Midbrain (tissue), 1 donor: ENCODE measurements around the gene RANBP9.
A peak's percentile ranks its signal among the peaks of the same experiment; 100 is the strongest.

Source experiments
- DNase-seq: peaks from one replicate; lab custom pipeline; 2025; lab: John Stamatoyannopoulos, UW

Gene RANBP9

GRCh38 chr6:13600036-13600435 is 111.6 kb downstream of the RANBP9 start:
- DNase-seq, result no peak

DNA sequence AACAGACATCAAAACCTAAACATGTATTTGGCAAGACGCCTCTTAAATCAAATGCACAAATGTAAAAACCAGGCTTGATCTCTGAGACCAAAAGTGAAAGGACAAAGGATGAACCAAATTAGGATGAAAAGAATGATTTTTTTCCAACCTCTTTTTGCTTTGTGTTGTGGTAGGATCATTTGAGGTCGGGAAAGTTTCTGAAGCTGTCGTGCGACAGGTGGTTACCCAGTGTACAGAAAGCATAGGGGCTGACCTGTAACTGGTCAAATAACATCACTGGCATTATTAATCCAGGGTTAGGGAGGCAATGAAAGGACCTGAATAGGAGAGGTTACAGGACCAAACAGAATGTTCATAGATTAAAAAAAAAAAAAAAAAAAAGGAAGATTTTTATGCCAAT is 114.6 kb downstream of the RANBP9 start:
- no peak for DNase-seq

GRCh38 chr6:13593720-13594119 is 117.9 kb downstream of the RANBP9 start:
- DNase-seq, result no peak

DNA sequence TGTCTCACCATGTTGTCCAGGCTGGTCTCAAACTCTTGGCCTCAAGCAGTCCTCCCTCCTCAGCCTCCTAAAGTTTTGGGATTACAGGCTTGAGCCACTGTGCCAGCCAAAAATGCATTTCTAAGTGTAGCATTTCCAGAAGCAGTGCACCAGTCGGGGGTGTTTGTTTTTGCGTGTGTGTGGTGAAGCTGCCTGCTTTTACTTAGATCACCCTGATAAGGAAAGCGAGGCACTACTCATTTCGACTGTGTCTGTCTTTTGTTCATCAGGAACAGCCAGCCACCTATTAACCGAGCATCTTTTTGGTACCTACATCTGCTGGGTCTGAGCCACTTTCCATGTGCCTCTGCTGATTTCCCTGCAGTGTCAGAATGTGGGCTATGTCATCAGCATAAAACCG is 118.5 kb downstream of the RANBP9 start:
- no peak for DNase-seq

DNA sequence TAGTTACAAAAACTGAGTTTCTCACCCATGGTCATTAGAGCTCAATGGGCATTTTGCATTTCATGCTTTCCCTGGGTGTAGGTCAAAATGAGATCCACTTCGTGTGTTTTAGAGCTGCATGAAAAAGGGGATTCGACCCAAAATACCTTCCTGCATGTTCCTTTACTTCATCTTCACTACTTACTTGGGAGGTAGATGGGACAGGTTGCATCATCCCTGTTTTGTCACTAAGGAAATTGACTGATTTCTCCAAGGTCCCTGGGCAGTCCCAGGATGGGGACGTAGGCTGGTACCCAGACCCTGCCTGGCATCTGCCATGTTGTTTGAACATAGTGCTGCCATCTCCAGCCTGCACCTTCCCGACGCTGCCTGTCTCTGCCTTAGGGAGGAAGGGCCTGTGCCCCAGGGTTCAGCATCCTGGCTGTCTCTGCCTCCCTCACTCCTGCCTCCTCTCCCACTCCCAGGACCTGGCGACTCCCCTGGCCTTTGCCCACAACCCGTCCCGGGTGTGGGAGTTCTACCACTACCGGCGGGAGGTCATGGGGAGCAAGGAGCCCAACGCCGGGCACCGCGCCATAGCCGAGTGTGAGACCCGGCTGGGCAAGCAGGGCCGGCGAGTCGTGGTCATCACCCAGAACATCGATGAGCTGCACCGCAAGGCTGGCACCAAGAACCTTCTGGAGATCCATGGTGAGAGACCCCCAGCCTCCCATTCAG is 120.3 kb downstream of the RANBP9 start:
- DNase-seq, result no peak

DNA sequence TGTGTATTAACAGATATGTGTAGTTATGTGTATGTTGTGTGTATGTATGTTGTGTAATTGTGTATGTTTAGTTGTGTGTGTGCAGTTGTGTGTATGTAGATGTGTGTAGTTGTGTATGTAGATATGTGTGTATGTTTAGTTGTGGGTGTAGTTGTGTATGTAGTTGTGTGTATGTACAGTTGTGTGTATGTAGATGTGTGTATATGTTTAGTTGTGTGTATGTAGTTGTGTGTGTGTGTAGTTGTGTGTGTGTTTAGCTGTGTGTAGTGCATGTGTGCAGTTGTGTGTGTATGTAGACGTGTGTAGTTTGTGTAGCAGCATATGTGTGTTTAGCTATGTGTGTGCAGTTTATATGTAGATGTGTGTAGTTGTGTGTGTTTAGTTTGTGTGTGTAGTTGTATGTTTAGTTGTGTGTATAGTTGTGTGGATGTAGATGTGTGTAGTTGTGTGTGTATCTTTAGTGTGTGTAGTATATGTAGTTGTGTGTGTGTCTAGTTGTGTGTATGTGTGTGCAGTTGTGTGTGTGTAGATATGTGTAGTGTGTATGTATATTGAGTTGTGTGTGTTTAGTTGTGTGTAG is 121.0 kb downstream of the RANBP9 start:
- DNase-seq, result no peak

- DNase-seq, result no peak
These were observed 121.8 kb downstream of the RANBP9 start for GRCh38 chr6:13589801-13590200.

DNA sequence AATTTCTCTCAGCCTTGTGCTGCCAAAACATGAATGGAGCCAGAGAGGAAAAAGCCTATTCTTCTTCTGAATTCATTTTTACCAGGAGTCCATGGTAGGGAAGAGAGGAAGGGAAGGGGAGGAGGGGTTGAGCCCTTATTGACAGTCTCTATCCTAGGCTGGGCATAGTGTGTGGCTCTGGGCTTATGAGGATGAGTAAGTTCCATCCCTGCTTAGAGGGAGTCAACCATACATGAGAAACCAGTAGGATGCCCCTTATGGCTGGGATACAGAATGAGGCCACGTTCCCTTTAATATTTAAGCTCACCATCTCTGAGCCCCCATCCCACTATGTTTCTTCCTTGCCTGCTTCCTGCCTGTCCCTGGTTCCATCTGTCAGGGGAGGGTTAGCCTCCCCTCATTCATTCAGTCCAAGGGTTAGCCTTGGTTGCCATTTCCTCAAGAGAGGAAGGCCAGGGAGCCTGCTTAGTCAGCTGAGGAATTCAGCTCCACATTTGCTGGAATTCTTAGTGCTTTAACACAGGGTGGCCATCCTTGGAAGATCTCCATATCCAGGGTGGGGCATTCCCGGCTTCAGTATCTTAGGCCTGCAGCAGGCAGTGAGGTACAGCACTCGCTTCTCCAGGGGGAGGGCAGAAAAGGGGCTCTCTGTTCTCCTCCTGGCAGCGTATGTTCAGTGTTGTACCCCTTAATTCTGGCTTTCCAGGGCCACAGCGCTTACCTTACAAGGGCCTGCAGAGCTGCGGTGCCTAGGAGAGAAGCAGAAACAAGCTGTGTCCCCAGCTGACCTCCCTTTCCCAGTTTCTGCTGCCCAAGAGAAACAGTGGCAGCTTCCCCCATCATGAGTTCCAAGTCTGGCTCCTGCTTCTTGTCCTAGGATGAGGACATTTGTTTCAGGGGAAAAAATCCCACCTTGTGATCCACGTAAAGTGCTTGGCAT is 124.8 kb downstream of the RANBP9 start:
- no peak for DNase-seq

- DNase-seq, result peak; percentile 4
These were observed 129.9 kb downstream of the RANBP9 start for GRCh38 chr6:13581700-13582229.

GRCh38 chr6:13579911-13580310 is 131.7 kb downstream of the RANBP9 start:
- DNase-seq, result no peak

DNA sequence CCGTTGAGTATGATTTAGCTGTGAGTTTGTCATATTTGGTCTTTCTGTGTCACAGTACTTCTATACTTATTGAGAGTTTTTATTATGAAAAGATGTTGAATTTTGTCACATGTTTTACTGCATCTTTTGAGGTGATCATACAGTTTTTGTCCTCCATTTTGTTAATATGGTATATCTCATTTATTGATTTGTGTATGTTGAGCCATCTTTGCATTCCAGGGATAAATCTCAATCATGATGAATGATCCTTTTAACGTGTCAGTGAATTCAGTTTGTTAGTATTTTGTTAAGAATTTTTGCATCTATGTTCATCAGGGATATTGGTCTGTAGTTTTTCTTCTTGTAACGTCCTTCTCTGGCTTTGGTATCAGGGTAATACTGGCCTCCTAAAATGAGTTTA is 133.7 kb downstream of the RANBP9 start:
- no peak for DNase-seq

DNA sequence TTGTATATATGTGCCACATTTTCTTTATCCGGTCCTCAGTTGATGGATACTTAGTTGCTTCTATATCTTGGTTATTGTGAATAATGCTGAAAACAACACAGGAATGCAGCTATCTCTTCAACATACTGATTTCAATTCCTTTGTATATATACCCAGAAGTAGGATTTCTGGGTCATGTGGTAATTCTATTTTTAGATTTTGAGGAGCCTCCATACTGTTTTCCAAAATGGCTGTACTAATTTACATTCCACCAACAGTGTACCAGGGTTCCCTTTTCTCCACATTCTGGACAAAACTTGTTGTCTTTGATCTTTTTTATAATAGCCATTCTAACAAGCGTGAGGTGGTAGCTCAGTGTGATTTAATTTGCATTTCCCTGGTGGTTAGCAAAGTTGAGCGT is 135.6 kb downstream of the RANBP9 start:
- DNase-seq, result no peak

- DNase-seq, result no peak
These were observed 136.3 kb downstream of the RANBP9 start for GRCh38 chr6:13575377-13575775.

- peak; percentile 79 for DNase-seq
These were observed 136.9 kb downstream of the RANBP9 start, which contains the start of gene SIRT5 for GRCh38 chr6:13574571-13575376. Gene SIRT5, plus strand, starts transcription at chr6:13574601. Its CDS starts 9,510 bp downstream, at chr6:13584111.

DNA sequence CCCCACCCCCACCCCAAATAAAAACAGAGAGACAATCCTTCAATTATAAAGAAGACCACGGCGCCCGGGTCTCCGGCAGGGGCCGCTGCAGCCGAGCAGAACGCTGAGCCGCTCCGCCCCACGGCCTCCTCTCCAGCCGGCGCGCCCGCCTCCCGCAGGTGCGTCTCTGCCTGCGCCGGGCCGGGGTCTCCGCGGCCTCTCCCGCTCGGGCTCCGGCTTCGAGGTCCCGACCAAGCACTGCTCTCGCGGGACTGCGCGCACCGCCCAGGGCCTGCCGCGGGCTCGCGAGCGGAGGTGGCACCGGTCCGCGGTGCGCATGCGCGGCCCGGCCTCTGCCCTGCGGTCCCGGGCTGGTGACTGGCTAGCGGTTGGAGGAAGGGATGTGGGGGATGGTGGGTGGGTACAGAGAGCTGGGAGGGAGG is 137.5 kb downstream of the RANBP9 start:
- DNase-seq, result peak; percentile 92

DNA sequence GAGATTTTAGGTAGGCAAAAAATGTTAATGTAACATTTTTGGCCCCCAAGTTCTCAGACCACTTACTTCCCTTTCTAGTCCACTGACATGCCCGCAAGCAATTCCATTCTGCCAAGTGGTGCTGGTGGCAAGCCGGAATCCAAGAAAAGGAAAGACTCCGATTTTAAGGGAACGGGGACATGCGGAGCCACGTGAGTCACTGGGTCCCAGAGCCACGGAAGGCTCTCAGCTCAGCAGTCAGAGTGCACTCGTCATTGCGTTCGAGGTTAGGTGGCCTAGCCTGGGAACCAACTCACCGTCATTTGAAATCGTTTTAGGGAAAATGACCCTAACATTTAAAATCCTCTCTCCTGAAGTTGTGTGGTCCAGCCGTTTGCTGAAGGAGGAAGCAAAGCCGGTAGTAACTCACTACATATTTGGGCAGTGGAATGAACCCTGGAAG is 137.9 kb downstream of the RANBP9 start:
- peak; percentile 53 for DNase-seq

GRCh38 chr6:13572951-13573654 is 138.5 kb downstream of the RANBP9 start:
- DNase-seq, result no peak

GRCh38 chr6:13572240-13572639 is 139.4 kb downstream of the RANBP9 start:
- no peak for DNase-seq
